D721Med (cell line): ENCODE results near the gene LAMB3.

Experiments
- DNase-seq: peaks from one replicate; pipeline ENCODE4 v3.0.0; 2011; ENCODE audit warnings: low spot score; ENCODE audit not compliant: insufficient read length
- FAIRE-seq: peaks from 2 replicates; lab custom pipeline; 2011; peaks lifted over from hg19 to GRCh38; lab: Jason Lieb, UNC
- CTCF ChIP-seq: IDR thresholded peaks from 2 replicates; pipeline ENCODE4 v1.5.1; 2012; ENCODE audit warnings: mild to moderate bottlenecking, control low read depth; ENCODE audit not compliant: insufficient read depth; ENCODE audit errors: missing control alignments

The LAMB3 gene

DNA sequence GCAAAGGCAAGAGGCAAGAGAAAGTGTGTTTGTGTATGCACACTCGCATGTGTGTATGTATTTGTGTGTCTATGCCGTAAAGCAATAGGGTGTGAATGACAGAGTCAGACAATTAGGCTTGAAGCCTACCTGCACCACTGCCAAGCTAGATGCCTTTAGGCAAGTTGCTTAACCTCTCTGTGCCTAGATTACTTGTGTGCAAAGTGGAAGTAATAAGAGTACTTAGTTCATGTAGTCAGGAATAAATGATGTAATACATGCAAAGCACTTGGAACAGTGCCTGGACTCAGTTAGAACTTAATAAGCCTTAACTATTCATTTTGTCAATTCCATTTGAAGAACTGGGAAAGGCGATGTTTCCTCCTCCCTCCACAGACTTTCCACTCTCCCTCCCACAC lies 31.7 kb downstream of the LAMB3 start:
- TF ChIP-seq CTCF: no peak
- no peak for FAIRE-seq
- no peak for DNase-seq

DNA sequence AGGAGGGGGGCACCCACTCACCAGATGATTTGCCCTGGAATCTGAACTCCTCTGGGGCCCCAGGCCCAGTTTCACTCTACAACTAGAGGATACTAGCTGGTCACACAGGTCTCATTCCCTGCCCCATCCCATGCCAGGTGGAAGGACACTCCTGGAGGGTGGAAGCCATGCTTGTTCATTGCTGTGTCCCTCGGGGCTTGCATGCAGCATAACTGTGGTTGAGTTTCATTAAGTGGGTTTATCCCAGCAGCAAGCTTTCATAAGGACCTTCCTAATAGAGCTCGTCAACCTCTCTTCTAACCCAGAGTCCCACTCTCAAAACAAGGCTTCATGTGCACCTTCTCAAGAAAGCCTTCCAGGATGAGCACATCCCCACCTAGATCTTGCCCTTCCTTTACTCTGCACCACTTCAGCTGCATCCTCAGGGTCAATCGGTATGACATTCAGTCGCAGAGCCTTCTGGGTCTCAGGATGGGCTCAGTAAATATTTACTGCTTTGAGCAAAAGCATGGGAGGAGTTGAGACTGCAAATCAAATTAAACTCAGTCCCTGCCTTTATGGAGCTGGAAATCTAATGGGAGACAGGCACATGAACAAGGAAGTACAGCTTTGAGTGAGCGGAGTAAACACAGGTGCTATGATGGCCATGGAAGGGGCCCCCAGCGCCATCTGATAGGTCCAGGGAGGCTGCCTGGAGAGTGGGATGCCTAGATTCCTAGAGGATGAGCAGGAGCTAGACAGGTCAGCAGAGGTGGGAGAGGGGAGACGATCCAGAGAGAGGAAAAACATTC lies 32.3 kb downstream of the LAMB3 start:
- no peak for TF ChIP-seq CTCF
- DNase-seq (no peak), FAIRE-seq (no peak)

GRCh38 chr1:209618756-209619420 lies 33.3 kb downstream of the LAMB3 start:
- TF ChIP-seq CTCF: no peak
- DNase-seq: no peak
- FAIRE-seq: no peak

- TF ChIP-seq CTCF: no peak
- FAIRE-seq: no peak
- no peak for DNase-seq
These were observed 33.9 kb downstream of the LAMB3 start for GRCh38 chr1:209618291-209618690.

GRCh38 chr1:209617755-209618154 lies 34.5 kb downstream of the LAMB3 start:
- FAIRE-seq: no peak
- DNase-seq: no peak
- no peak for TF ChIP-seq CTCF

DNA sequence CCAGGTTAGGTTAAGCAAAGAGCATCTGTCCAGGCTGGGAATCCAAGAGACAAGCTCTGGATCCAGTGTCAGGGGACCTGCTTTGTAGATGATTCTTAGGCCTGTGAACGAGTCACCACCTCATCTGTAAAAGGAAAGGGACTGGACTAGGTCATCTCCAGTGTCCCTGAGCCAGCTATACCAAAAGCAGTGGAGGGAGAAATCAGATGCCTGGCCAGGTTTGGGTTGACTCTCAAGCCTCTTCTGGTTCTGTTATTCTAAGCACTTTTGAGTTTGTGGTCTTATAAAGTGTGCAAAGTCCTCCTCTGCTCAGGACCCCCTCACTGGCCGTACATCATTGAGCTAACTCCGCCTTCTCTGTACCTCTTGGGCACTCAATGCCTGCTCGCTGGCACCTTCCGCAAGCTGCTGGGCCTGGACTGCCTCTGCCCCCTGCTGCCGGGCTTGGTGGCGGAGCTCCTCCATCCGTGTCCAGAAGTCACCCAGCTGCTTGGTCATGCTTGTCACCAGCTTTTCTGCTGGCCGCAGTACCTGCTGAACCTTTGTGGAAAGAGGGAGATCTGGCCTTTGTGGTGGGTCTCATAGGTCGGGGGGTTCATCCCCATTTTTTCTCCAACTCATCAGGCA lies 35.1 kb downstream of the LAMB3 start:
- FAIRE-seq (no peak), DNase-seq (no peak)
- TF ChIP-seq CTCF: no peak
